Neuronal stem cell (in vitro differentiated cells): Measurements from ENCODE around the gene NFS1.
"Not testable (repeated sequence)": the region's sequence is repeated elsewhere in the genome, so short reads cannot be mapped to it uniquely, and the experiment has no call there.

ENCODE experiments used
- DNase-seq: peaks from one replicate; pipeline ENCODE4 v3.0.0-alpha.2; 2013; ENCODE audit warnings: low spot score
- H2AFZ ChIP-seq: one replicate; pipeline ENCODE4 v1.6.1; 2013; ENCODE audit warnings: mild to moderate bottlenecking, low read length, inconsistent platforms
- H2AK5ac ChIP-seq: 2 replicates; pipeline ENCODE4 v1.6.1; 2013; ENCODE audit warnings: low read depth, mild to moderate bottlenecking, inconsistent platforms, low read length, moderate library complexity, mixed read lengths
- H2BK120ac ChIP-seq: 2 replicates; pipeline ENCODE4 v1.6.1; 2013; ENCODE audit warnings: low read depth, mild to moderate bottlenecking, inconsistent platforms, low read length, moderate library complexity, mixed read lengths
- H2BK12ac ChIP-seq: one replicate; pipeline ENCODE4 v1.6.1; 2013; ENCODE audit warnings: low read length, inconsistent platforms
- H2BK15ac ChIP-seq: 2 replicates; pipeline ENCODE4 v1.6.1; 2013; ENCODE audit warnings: mild to moderate bottlenecking, low read length, inconsistent platforms, mixed read lengths
- H2BK5ac ChIP-seq: one replicate; pipeline ENCODE4 v1.6.1; 2013; ENCODE audit warnings: inconsistent platforms, mild to moderate bottlenecking, low read length, moderate library complexity
- H3K14ac ChIP-seq: one replicate; pipeline ENCODE4 v1.6.1; 2013; ENCODE audit warnings: low read length, inconsistent platforms
- H3K18ac ChIP-seq: 2 replicates; pipeline ENCODE4 v1.6.1; 2013; ENCODE audit warnings: low read length, inconsistent platforms
- H3K23ac ChIP-seq: 2 replicates; pipeline ENCODE4 v1.6.1; 2013; ENCODE audit warnings: low read depth, mild to moderate bottlenecking, mixed read lengths, low read length, inconsistent platforms; ENCODE audit not compliant: poor library complexity
- H3K27ac ChIP-seq: replicated peaks from 3 replicates; pipeline ENCODE4 v1.5.1; 2013; ENCODE audit warnings: low read length, inconsistent platforms
- H3K27me3 ChIP-seq, 3 experiments: 2 replicates each; pipeline ENCODE4 v1.6.1; 2013; ENCODE audit warnings: low read length in 3 of 3, mild to moderate bottlenecking in 2 of 3, inconsistent platforms in 1 of 3, low read depth in 1 of 3, mixed read lengths in 1 of 3, moderate library complexity in 1 of 3; ENCODE audit not compliant: control insufficient read depth in 3 of 3, insufficient read depth in 3 of 3
- H3K36me3 ChIP-seq, 2 donors: replicated peaks in 1 of 2; 2 replicates each; pipeline ENCODE4 v1.6.1; 2013; ENCODE audit warnings: low read length in 2 of 2; ENCODE audit not compliant: control insufficient read depth in 2 of 2, insufficient read depth in 2 of 2
- H3K4ac ChIP-seq: 2 replicates; pipeline ENCODE4 v1.6.1; 2013; ENCODE audit warnings: inconsistent platforms, mild to moderate bottlenecking, low read length, moderate library complexity
- H3K4me1 ChIP-seq, 2 donors: 1 replicate in 1 of 2; 2 replicates in 1 of 2; pipeline ENCODE4 v1.6.1; 2013; ENCODE audit warnings: low read length in 2 of 2, low read depth in 1 of 2; ENCODE audit not compliant: control insufficient read depth in 2 of 2, insufficient read depth in 1 of 2
- H3K4me2 ChIP-seq: one replicate; pipeline ENCODE4 v1.6.1; 2013; ENCODE audit warnings: mild to moderate bottlenecking, low read length, inconsistent platforms; ENCODE audit not compliant: insufficient read depth, poor library complexity, severe bottlenecking
- H3K4me3 ChIP-seq, 2 donors: 2 replicates each; pipeline ENCODE4 v1.5.1; 2013; ENCODE audit warnings: low read length in 2 of 2, mild to moderate bottlenecking in 2 of 2, inconsistent platforms in 1 of 2, moderate library complexity in 1 of 2
- H3K79me1 ChIP-seq: one replicate; pipeline ENCODE4 v1.6.1; 2013; ENCODE audit warnings: low read depth, mild to moderate bottlenecking, inconsistent platforms, low read length, moderate library complexity
- H3K9ac ChIP-seq: one replicate; pipeline ENCODE4 v1.6.1; 2013; ENCODE audit warnings: mild to moderate bottlenecking, low read depth, low read length, inconsistent platforms; ENCODE audit not compliant: poor library complexity
- H3K9me3 ChIP-seq, 2 donors: replicated peaks in 1 of 2; 2 replicates each; pipeline versions ENCODE3 to v1.6.1; 2013; ENCODE audit warnings: low read length in 2 of 2, mild to moderate bottlenecking in 2 of 2, inconsistent platforms in 1 of 2, low read depth in 1 of 2, mixed read lengths in 1 of 2, moderate library complexity in 1 of 2; ENCODE audit not compliant: control insufficient read depth in 2 of 2, insufficient read depth in 1 of 2
- H4K8ac ChIP-seq: one replicate; pipeline ENCODE4 v1.6.1; 2013; ENCODE audit warnings: low read depth, mild to moderate bottlenecking, inconsistent platforms, low read length, moderate library complexity
- H4K91ac ChIP-seq: one replicate; pipeline ENCODE4 v1.6.1; 2013; ENCODE audit warnings: low read length, low read depth, mild to moderate bottlenecking, inconsistent platforms; ENCODE audit not compliant: poor library complexity
- WGBS, 2 donors: extraction: QIAGEN DNeasy Blood & Tissue Kit; methylation state at CpG; one replicate each; pipeline ENCODE4 v1.1.7; 2013; ENCODE audit warnings: missing lambda C conversion rate in 2 of 2, mixed read lengths in 1 of 2; ENCODE audit not compliant: insufficient read length in 2 of 2, insufficient replicate concordance in 1 of 2; ENCODE audit errors: extremely low coverage in 2 of 2; 5-methylcytosine and 5-hydroxymethylcytosine counted together

The NFS1 gene

DNA sequence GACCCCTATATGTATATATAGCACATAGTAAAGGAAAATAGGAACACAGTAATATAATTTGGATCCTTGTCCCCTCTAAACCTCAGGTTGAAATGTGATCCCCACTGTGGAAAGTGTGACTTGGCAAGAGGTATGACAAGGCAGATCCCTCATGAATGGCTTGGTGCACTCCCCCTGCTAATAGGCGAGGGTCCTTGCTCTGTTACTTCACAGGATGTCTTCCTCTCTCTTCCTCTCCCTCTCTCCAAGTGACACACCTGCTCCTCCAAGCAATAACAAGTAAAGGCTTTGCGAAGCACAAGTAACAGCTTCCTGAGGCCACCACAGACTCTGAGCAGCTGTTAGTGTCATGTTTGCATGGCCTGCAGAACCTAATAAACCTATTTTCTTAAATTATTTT, 16.5 kb upstream of the NFS1 start:
- H3K14ac ChIP-seq, result no peak overlapping the region
- no peaks in the 10 kb centered on the region for H3K4me1 ChIP-seq
- H3K9me3 ChIP-seq, result no peaks in the 10 kb centered on the region
- WGBS, 2 donors, result no CpG with 5 or more reads among the region's 2 CpGs
- no peak overlapping the region for H2BK5ac ChIP-seq
- no peak overlapping the region for H2BK15ac ChIP-seq
- no peak overlapping the region for H4K91ac ChIP-seq
- no peak overlapping the region for H2BK12ac ChIP-seq
- H3K4me3 ChIP-seq, result no peak overlapping the region
- no peak overlapping the region for H3K9ac ChIP-seq
- H2AK5ac ChIP-seq, result no peak overlapping the region
- no peak overlapping the region for H2AFZ ChIP-seq
- H3K27me3 ChIP-seq, result no peaks in the 10 kb centered on the region
- H3K4me2 ChIP-seq, result no peak overlapping the region
- no peak overlapping the region for H3K23ac ChIP-seq
- peaks cover 54 to 100% of the 10 kb centered on the region in 2 donors for H3K36me3 ChIP-seq
- H3K4ac ChIP-seq, result no peak overlapping the region
- H3K27ac ChIP-seq, result no peak overlapping the region
- no peak overlapping the region for H4K8ac ChIP-seq
- H2BK120ac ChIP-seq, result no peak overlapping the region
- no peak overlapping the region for H3K18ac ChIP-seq
- no peak for DNase-seq
- H3K79me1 ChIP-seq, result peaks cover 8% of the 10 kb centered on the region

DNA sequence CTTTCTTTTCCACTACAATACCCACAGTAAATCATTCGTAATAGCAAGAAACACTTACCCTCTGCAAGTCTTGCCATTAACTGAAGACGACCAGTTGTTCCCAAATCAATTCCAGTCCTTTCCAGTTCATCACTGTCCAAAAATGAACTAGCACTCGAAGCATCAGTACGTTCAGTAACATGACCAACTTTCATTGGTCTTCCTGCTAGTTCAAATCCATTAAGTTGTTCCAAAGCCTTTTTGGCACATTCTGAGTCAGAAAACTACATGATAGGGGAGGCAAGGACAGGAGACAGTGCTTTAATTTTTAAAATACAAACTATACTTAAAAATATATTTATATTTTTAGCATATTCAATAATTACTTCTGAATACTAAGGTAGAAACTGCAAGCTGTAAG, 15.0 kb upstream of the NFS1 start:
- no peak overlapping the region for H3K27ac ChIP-seq
- peaks cover 42 to 100% of the 10 kb centered on the region in 2 donors for H3K36me3 ChIP-seq
- no CpG with 5 or more reads among the region's 4 CpGs for WGBS, 2 donors
- H3K4ac ChIP-seq, result no peak overlapping the region
- H3K4me2 ChIP-seq, result no peak overlapping the region
- no peak overlapping the region for H3K14ac ChIP-seq
- H3K18ac ChIP-seq, result no peak overlapping the region
- H2BK12ac ChIP-seq, result no peak overlapping the region
- no peak overlapping the region for H2BK15ac ChIP-seq
- no peak for DNase-seq
- H3K4me1 ChIP-seq, result peaks cover 0 to 12% of the 10 kb centered on the region in 2 donors
- H2BK120ac ChIP-seq, result no peak overlapping the region
- H2BK5ac ChIP-seq, result no peak overlapping the region
- no peak overlapping the region for H2AK5ac ChIP-seq
- H3K23ac ChIP-seq, result no peak overlapping the region
- H4K8ac ChIP-seq, result no peak overlapping the region
- H3K9ac ChIP-seq, result no peak overlapping the region
- H3K9me3 ChIP-seq, result no peaks in the 10 kb centered on the region
- no peak overlapping the region for H4K91ac ChIP-seq
- H3K4me3 ChIP-seq, result no peak overlapping the region
- H2AFZ ChIP-seq, result no peak overlapping the region
- H3K27me3 ChIP-seq, result no peaks in the 10 kb centered on the region
- H3K79me1 ChIP-seq, result peaks cover 4% of the 10 kb centered on the region

DNA sequence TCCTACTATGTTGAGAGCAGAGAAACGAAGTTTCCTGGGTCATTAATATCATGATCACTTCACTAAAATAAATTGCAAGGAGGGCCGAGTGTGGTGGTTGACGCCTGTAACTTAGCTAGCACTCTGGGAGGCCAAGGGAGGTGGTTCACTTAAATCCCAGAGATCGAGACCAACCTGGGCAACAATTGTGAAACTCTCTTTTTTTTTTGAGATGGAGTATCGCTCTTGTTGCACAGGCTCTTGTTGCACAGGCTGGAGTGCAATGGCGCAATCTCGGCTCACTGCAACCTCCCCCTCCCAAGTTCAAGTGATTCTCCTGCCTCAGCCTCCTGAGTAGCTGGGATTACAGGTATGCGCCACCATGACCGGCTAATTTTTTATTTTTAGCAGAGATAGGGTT, 14.0 kb upstream of the NFS1 start:
- DNase-seq, H3K9me3 ChIP-seq, H3K4me3 ChIP-seq, H3K9ac ChIP-seq, H3K14ac ChIP-seq, H4K8ac ChIP-seq, H3K23ac ChIP-seq, H2BK120ac ChIP-seq, H3K79me1 ChIP-seq, H2AK5ac ChIP-seq, H2BK5ac ChIP-seq, H2BK15ac ChIP-seq, H3K4ac ChIP-seq, H2BK12ac ChIP-seq, H3K4me2 ChIP-seq, H2AFZ ChIP-seq, H3K27ac ChIP-seq, H3K18ac ChIP-seq, H3K27me3 ChIP-seq, H4K91ac ChIP-seq: not testable (repeated sequence)
- no CpG with 5 or more reads among the region's 9 CpGs for WGBS, 2 donors
- peaks cover 0 to 12% of the 10 kb centered on the region in 2 donors for H3K4me1 ChIP-seq
- H3K36me3 ChIP-seq, result peaks cover 35 to 100% of the 10 kb centered on the region in 2 donors

DNA sequence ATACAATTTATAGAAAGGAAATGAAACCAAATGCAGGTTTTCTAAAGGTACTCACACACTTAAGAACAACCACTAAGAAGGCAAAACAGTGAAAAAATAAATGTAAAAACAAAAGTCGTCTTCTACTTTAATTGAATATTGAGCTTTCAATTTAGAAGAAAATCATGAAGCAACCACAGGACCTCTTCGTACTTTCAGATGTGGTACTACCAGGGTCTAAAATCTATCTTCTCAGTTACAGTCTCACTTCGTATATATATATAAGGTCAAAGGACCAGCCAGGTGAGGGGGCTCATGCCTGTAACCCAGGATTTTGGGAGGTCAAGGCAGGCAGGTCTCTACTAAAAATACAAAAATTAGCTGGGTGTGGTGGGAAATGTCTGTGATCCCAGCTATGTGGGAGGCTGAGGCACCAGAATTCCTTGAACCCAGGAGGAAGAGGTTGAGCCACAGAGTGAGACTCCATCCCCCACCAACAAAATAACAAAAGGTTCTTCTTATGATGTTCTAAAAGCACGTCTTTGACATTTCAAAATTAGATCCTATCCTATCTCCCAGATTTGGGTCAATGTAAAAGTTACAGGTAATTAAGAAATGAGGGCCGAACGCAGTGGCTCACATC, 12.5 kb upstream of the NFS1 start:
- no peak overlapping the region for H2BK5ac ChIP-seq
- no peak overlapping the region for H4K8ac ChIP-seq
- H2AK5ac ChIP-seq, result no peak overlapping the region
- DNase-seq, result no peak
- H3K4me1 ChIP-seq, result peaks cover 0 to 12% of the 10 kb centered on the region in 2 donors
- H3K9me3 ChIP-seq, result no peaks in the 10 kb centered on the region
- H4K91ac ChIP-seq, result no peak overlapping the region
- H3K27me3 ChIP-seq, result no peaks in the 10 kb centered on the region
- H3K27ac ChIP-seq, result no peak overlapping the region
- H2AFZ ChIP-seq, result no peak overlapping the region
- H3K4me2 ChIP-seq, result no peak overlapping the region
- no peak overlapping the region for H3K4me3 ChIP-seq
- H3K36me3 ChIP-seq, result peaks cover 31 to 100% of the 10 kb centered on the region in 2 donors
- H2BK120ac ChIP-seq, result no peak overlapping the region
- H3K4ac ChIP-seq, result no peak overlapping the region
- no CpG with 5 or more reads among the region's 6 CpGs for WGBS, 2 donors
- no peak overlapping the region for H2BK15ac ChIP-seq
- H2BK12ac ChIP-seq, result no peak overlapping the region
- H3K9ac ChIP-seq, result no peak overlapping the region
- no peaks in the 10 kb centered on the region for H3K79me1 ChIP-seq
- H3K14ac ChIP-seq, result no peak overlapping the region
- no peak overlapping the region for H3K18ac ChIP-seq
- no peak overlapping the region for H3K23ac ChIP-seq
